Measurements from ENCODE around the gene LTBP3.

DNA sequence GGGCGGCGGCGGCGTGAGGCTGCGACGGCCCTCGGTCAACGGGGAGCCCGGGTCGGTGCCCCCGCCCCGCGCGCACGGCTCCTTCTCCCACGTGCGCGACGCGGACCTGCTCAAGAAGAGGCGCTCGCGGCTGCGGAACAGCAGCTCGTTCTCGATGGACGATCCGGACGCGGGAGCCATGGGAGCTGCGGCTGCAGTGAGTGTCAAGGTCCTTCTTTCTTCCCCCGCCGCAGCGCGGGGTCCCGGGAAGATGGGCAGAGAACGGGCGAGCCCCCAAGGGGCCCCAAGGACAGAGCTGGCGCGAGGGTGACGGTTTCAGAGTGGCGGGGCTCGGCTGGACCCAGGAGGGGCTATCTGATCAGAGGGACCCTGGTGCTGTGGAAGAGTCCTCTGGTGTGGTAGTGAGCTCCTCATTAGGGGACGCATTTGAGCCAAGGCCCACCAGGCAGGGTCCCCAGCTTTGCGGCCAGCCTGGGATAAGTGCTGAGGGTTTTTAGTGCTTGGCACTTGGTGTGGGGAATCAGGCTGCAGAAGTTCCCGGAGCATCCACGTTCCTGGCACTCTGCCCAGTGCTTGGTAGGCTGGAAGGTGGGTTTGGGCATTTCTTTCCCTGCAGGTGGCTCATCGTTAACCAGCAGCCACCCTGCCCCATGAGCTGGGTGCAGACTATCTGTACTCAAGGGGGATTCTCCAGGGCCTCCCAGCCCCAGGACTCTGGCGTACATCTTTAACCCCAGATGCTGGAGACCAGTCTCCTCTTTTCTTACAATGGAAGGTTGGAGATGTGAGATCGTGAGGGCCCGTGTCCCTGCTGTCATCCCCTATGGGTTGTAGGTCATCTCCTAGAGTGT is 27.5 kb upstream of the LTBP3 start:
- no peak for TF ChIP-seq POLR2A (IDR thresholded peaks at IDR 0.05)
- TF ChIP-seq, protein P1, sequence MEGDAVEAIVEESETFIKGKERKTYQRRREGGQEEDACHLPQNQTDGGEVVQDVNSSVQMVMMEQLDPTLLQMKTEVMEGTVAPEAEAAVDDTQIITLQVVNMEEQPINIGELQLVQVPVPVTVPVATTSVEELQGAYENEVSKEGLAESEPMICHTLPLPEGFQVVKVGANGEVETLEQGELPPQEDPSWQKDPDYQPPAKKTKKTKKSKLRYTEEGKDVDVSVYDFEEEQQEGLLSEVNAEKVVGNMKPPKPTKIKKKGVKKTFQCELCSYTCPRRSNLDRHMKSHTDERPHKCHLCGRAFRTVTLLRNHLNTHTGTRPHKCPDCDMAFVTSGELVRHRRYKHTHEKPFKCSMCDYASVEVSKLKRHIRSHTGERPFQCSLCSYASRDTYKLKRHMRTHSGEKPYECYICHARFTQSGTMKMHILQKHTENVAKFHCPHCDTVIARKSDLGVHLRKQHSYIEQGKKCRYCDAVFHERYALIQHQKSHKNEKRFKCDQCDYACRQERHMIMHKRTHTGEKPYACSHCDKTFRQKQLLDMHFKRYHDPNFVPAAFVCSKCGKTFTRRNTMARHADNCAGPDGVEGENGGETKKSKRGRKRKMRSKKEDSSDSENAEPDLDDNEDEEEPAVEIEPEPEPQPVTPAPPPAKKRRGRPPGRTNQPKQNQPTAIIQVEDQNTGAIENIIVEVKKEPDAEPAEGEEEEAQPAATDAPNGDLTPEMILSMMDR (IDR thresholded peaks at IDR 0.05): no peak
